H1 (cell line): ENCODE results near the gene GPRASP2. TPM values are rescaled to one million over a fixed set of nuclear protein-coding genes. Genes with fewer than 3 reads are reported as not detected.

Source experiments
- CTCF ChIA-PET: fragments of 300-600 bp; sonication (Branson Sonifier 250); formaldehyde crosslinking; loops from one replicate; lab custom pipeline; 2021; ENCODE audit not compliant: partially characterized antibody; lab: Charles Lee
- POLR2A ChIA-PET: fragments of 300-600 bp; sonication (Branson Sonifier 250); formaldehyde crosslinking; loops from one replicate; lab custom pipeline; 2021; ENCODE audit warnings: inconsistent platforms; ENCODE audit not compliant: partially characterized antibody; lab: Charles Lee
- DNase-seq, 2 experiments: peaks; one replicate each; pipeline versions ENCODE4 v3.0.0 to v3.0.0-alpha.2; 2010 to 2022; ENCODE audit warnings: low spot score in 2 of 2, low read depth in 1 of 2, mixed read lengths in 1 of 2
- FAIRE-seq: peaks from 2 replicates; lab custom pipeline; 2011; peaks lifted over from hg19 to GRCh38; lab: Jason Lieb, UNC
- H2AFZ ChIP-seq: 2 replicates; pipeline ENCODE4 v1.8.1; 2012; ENCODE audit warnings: low read length, inconsistent platforms
- H2AK5ac ChIP-seq: 2 replicates; pipeline ENCODE4 v1.6.1; 2013; ENCODE audit warnings: low read depth, low read length
- H2BK120ac ChIP-seq: replicated peaks from 2 replicates; pipeline ENCODE3; 2013; ENCODE audit warnings: low read depth, low read length, inconsistent platforms
- H2BK12ac ChIP-seq: 2 replicates; pipeline ENCODE4 v1.6.1; 2013; ENCODE audit warnings: low read depth, low read length
- H2BK15ac ChIP-seq: 2 replicates; pipeline ENCODE4 v1.6.1; 2013; ENCODE audit warnings: low read length
- H2BK20ac ChIP-seq: 2 replicates; pipeline ENCODE4 v1.6.1; 2013; ENCODE audit warnings: low read length
- H2BK5ac ChIP-seq: 2 replicates; pipeline ENCODE4 v1.6.1; 2013; ENCODE audit warnings: low read depth, low read length
- H3K14ac ChIP-seq: 2 replicates; pipeline ENCODE4 v1.6.1; 2013; ENCODE audit warnings: inconsistent platforms; ENCODE audit not compliant: insufficient read length
- H3K18ac ChIP-seq: 2 replicates; pipeline ENCODE4 v1.6.1; 2013; ENCODE audit warnings: low read length; ENCODE audit errors: extremely low read depth
- H3K23ac ChIP-seq: 2 replicates; pipeline ENCODE4 v1.6.1; 2013; ENCODE audit warnings: inconsistent platforms; ENCODE audit not compliant: insufficient read length
- H3K23me2 ChIP-seq: 2 replicates; pipeline ENCODE4 v1.6.1; 2013; ENCODE audit warnings: low read depth, low read length
- H3K27ac ChIP-seq: 2 replicates; pipeline ENCODE4 v1.6.1; 2011; ENCODE audit warnings: low read depth, low read length, inconsistent platforms
- H3K27me3 ChIP-seq, 4 experiments: replicated peaks in 1 of 4; 1 replicate in 1 of 4; 2 replicates in 3 of 4; pipeline versions ENCODE4 v1.6.1 to v1.8.1; 2011 to 2013; ENCODE audit warnings: low read length in 3 of 4, mild to moderate bottlenecking in 3 of 4, inconsistent platforms in 2 of 4, mixed read lengths in 2 of 4, moderate library complexity in 1 of 4; ENCODE audit not compliant: control insufficient read depth in 3 of 4, insufficient read depth in 3 of 4; ENCODE audit errors: extremely low read depth in 1 of 4
- H3K36me3 ChIP-seq, 4 experiments: 2 replicates each; pipeline versions ENCODE4 v1.6.1 to v1.8.1; 2011 to 2013; ENCODE audit warnings: mild to moderate bottlenecking in 4 of 4, low read length in 3 of 4, moderate library complexity in 2 of 4, control low read depth in 1 of 4, inconsistent platforms in 1 of 4; ENCODE audit not compliant: insufficient read depth in 4 of 4, control insufficient read depth in 2 of 4
- H3K4ac ChIP-seq: replicated peaks from 2 replicates; pipeline ENCODE3; 2013; ENCODE audit warnings: low read length, low read depth, mixed read lengths, inconsistent platforms; ENCODE audit not compliant: insufficient read length
- H3K4me1 ChIP-seq, 4 experiments: replicated peaks in 1 of 4; 1 replicate in 1 of 4; 2 replicates in 3 of 4; pipeline versions ENCODE4 v1.6.1 to v1.8.1; 2011 to 2013; ENCODE audit warnings: low read length in 3 of 4, inconsistent platforms in 2 of 4, mixed read lengths in 1 of 4; ENCODE audit not compliant: insufficient read depth in 4 of 4, control insufficient read depth in 3 of 4
- H3K4me2 ChIP-seq, 2 experiments: 2 replicates each; pipeline versions ENCODE4 v1.6.1 to v1.8.1; 2011 to 2013; ENCODE audit warnings: low read depth in 2 of 2, low read length in 2 of 2, control low read depth in 1 of 2, inconsistent platforms in 1 of 2, mild to moderate bottlenecking in 1 of 2; ENCODE audit not compliant: insufficient read depth in 1 of 2
- H3K4me3 ChIP-seq, 4 experiments: fragments of 200-600, 300-600 bp in 1 of 4; sonication (generic), shearing (Covaris generic), sonication (Bioruptor Twin) in 1 of 4; 2 replicates each; pipeline versions ENCODE4 v1.5.1 to v1.8.1; 2011 to 2016; ENCODE audit warnings: low read length in 4 of 4, low read depth in 3 of 4, control low read depth in 2 of 4, inconsistent platforms in 2 of 4, mild to moderate bottlenecking in 2 of 4, mixed read lengths in 1 of 4, moderate library complexity in 1 of 4; ENCODE audit not compliant: insufficient read depth in 2 of 4; ENCODE audit errors: extremely low read depth in 1 of 4
- H3K56ac ChIP-seq: replicated peaks from 2 replicates; pipeline ENCODE3; 2013; ENCODE audit warnings: low read depth, mild to moderate bottlenecking, mixed read lengths, low read length, inconsistent platforms; ENCODE audit not compliant: insufficient read length
- H3K79me1 ChIP-seq: 2 replicates; pipeline ENCODE4 v1.6.1; 2013; ENCODE audit warnings: low read depth, low read length, control low read depth
- H3K79me2 ChIP-seq, 2 experiments: 2 replicates each; pipeline versions ENCODE4 v1.6.1 to v1.8.1; 2012 to 2013; ENCODE audit warnings: low read length in 2 of 2, mild to moderate bottlenecking in 2 of 2, inconsistent platforms in 1 of 2; ENCODE audit not compliant: insufficient read depth in 2 of 2, control insufficient read depth in 1 of 2
- H3K9ac ChIP-seq, 4 experiments: replicated peaks in 1 of 4; 1 replicate in 1 of 4; 2 replicates in 3 of 4; pipeline versions ENCODE4 v1.6.1 to v1.8.1; 2011 to 2013; ENCODE audit warnings: low read depth in 3 of 4, low read length in 3 of 4, control low read depth in 2 of 4, mild to moderate bottlenecking in 2 of 4, moderate library complexity in 2 of 4, inconsistent platforms in 1 of 4; ENCODE audit errors: extremely low read depth in 1 of 4
- H3K9me3 ChIP-seq, 2 experiments: 2 replicates each; pipeline versions ENCODE4 v1.6.1 to v1.8.1; 2012 to 2013; ENCODE audit warnings: mild to moderate bottlenecking in 2 of 2, moderate library complexity in 2 of 2, control low read depth in 1 of 2, inconsistent platforms in 1 of 2, low read depth in 1 of 2, low read length in 1 of 2, mixed read lengths in 1 of 2; ENCODE audit not compliant: insufficient read depth in 2 of 2
- H4K20me1 ChIP-seq, 2 experiments: replicated peaks in 1 of 2; 2 replicates each; pipeline versions ENCODE3 to v1.8.1; 2011 to 2013; ENCODE audit warnings: inconsistent platforms in 2 of 2, low read length in 2 of 2, mild to moderate bottlenecking in 1 of 2; ENCODE audit not compliant: insufficient read depth in 2 of 2, control insufficient read depth in 1 of 2
- H4K5ac ChIP-seq: 2 replicates; pipeline ENCODE4 v1.6.1; 2013; ENCODE audit warnings: low read length, low read depth, mixed read lengths, inconsistent platforms; ENCODE audit not compliant: insufficient read length
- H4K8ac ChIP-seq: 2 replicates; pipeline ENCODE4 v1.8.0; 2013; ENCODE audit warnings: mild to moderate bottlenecking, moderate library complexity, low read length, inconsistent platforms; ENCODE audit not compliant: insufficient read depth; ENCODE audit errors: extremely low read depth
- H4K91ac ChIP-seq: replicated peaks from 2 replicates; pipeline ENCODE3; 2013; ENCODE audit warnings: low read length, mixed read lengths, inconsistent platforms; ENCODE audit not compliant: insufficient read length
- BCL11A ChIP-seq, 2 experiments: IDR thresholded peaks; one replicate each; pipeline ENCODE4 v1.6.1; 2011; ENCODE audit warnings: low read depth in 2 of 2, low read length in 2 of 2, mild to moderate bottlenecking in 2 of 2
- BRCA1 ChIP-seq: IDR thresholded peaks from 2 replicates; pipeline ENCODE4 v1.6.1; 2012; ENCODE audit warnings: low read depth, low read length, improper control_type of control experiment
- EZH2 ChIP-seq: fragments of 200-600 bp; sonication (generic); IDR thresholded peaks from 2 replicates; pipeline ENCODE4 v1.7.1; 2012; ENCODE audit warnings: low read depth, mild to moderate bottlenecking, moderate library complexity, low read length, inconsistent platforms; ENCODE audit not compliant: severe bottlenecking
- KDM4A ChIP-seq: IDR thresholded peaks from one replicate; pipeline ENCODE4 v1.7.1; 2012; ENCODE audit warnings: low read depth, mild to moderate bottlenecking, moderate library complexity, low read length, inconsistent platforms; ENCODE audit not compliant: severe bottlenecking
- POLR2A ChIP-seq, 2 experiments: IDR thresholded peaks; 1 replicate in 1 of 2; 2 replicates in 1 of 2; pipeline ENCODE4 v1.6.1; 2011; ENCODE audit warnings: low read depth in 2 of 2, low read length in 2 of 2, mild to moderate bottlenecking in 2 of 2; ENCODE audit errors: control extremely low read depth in 1 of 2
- RFX5 ChIP-seq: IDR thresholded peaks from 2 replicates; pipeline ENCODE4 v1.6.1; 2011; ENCODE audit warnings: low read depth, low read length, improper control_type of control experiment, borderline replicate concordance
- TBP ChIP-seq: IDR thresholded peaks from 2 replicates; pipeline ENCODE4 v1.6.1; 2011; ENCODE audit warnings: low read depth, low read length, improper control_type of control experiment
- ZNF274 ChIP-seq: IDR thresholded peaks from 2 replicates; pipeline ENCODE4 v1.7.0; 2012; ENCODE audit warnings: low read length, borderline replicate concordance; ENCODE audit errors: extremely low read depth
- WGBS, 2 experiments: shearing (Covaris generic) in 1 of 2; methylation state at CpG; one replicate each; pipeline versions ENCODE4 v1.1.6 to v1.1.7; 2013 to 2015; ENCODE audit warnings: low lambda C conversion rate in 2 of 2, mixed read lengths in 2 of 2, inconsistent platforms in 1 of 2, low coverage in 1 of 2, missing lambda C conversion rate in 1 of 2; ENCODE audit not compliant: insufficient replicate concordance in 2 of 2, insufficient coverage in 1 of 2, insufficient read length in 1 of 2; ENCODE audit errors: extremely low coverage in 1 of 2, missing lambda C conversion rate in 1 of 2; 5-methylcytosine and 5-hydroxymethylcytosine counted together
- polyA plus RNA-seq, 7 experiments: library from polyadenylated mRNA; depleted of rRNA in 3 of 7; stranded (reverse) in 5 of 7; unstranded in 2 of 7; fragments of >200 nt in 5 of 7; fragments of 200-250 nt in 2 of 7; gene quantifications; 1 replicate in 5 of 7; 2 replicates in 1 of 7; 4 replicates in 1 of 7; pipeline versions ENCODE4 v1.2.1 to v1.2.3, GENCODE V29; 2011 to 2013; ENCODE audit warnings: missing spikeins in 2 of 7, mixed read lengths in 2 of 7
- total RNA-seq: library from RNA; stranded (reverse); fragmentation: NEBNext Ultra II Directional; extraction: Animal tissue kit (Norgen Biotek cat#: 25700); gene quantifications from 2 replicates; pipeline ENCODE4 v1.2.1, GENCODE V29; 2021

Gene GPRASP2
- total and polyA plus RNA-seq, 2 of the 8 experiments (the other 6 are each of a cell fraction or from before 2014, with no cell fraction given): 8.0 to 15.7 TPM

- Histone ChIP-seq H3K56ac (no peak overlapping the region), H2BK12ac (no peak overlapping the region), H3K79me1 (no peaks in the 10 kb centered on the region), H4K8ac (0 out of 2 replicates have a peak overlapping the region, but pooled peaks have one; percentile 51), H2BK120ac (no peak overlapping the region), H2BK5ac (no peak overlapping the region), H2BK15ac (no peak overlapping the region), H3K36me3 (peaks cover 0 to 4% (median 0%) of the 10 kb centered on the region in 4 experiments; a peak in 1 of 8 replicates), H2AK5ac (no peak overlapping the region), H2BK20ac (no peak overlapping the region), H2AFZ (no peak overlapping the region; the same call in 1 of the 2 replicates), H3K79me2 (no peaks in the 10 kb centered on the region), H3K14ac (no peak overlapping the region), H3K27me3 (no peaks in the 10 kb centered on the region; a peak in 1 of 7 replicates), H3K23ac (no peak overlapping the region), H3K4ac (no peak overlapping the region), H3K4me2 (peak overlapping the region; percentile 57 to 80), H3K4me1 (no peaks in the 10 kb centered on the region; a peak in 2 of 7 replicates), H3K9me3 (no peaks in the 10 kb centered on the region), H3K4me3 (peak overlapping the region; percentile 63 to 75 (median 70)), H3K9ac (peak overlapping the region in 2 of 4 experiments; percentile 47 to 50; a peak in 3 of 7 replicates), H3K18ac (no peak overlapping the region), H4K91ac (no peak overlapping the region), H4K20me1 (no peaks in the 10 kb centered on the region), H3K27ac (no peak overlapping the region), H4K5ac (no peak overlapping the region), H3K23me2 (peaks cover 3% of the 10 kb centered on the region; the same call in 1 of the 2 replicates)
- TF ChIP-seq KDM4A (peak; percentile 40), BCL11A (IDR thresholded peaks at IDR 0.05; ENCODE audit: low read depth in 2 of 2, low read length in 2 of 2) (no peak), POLR2A (IDR thresholded peaks at IDR 0.05; ENCODE audit: control extremely low read depth in 1 of 2, low read depth in 2 of 2, low read length in 2 of 2) (no peak), RFX5 (no peak), EZH2 (no peak), TBP (no peak), BRCA1 (no peak), ZNF274 (no peak)
- ChIA-PET CTCF (no interaction called here), POLR2A (no interaction called here)
- DNase-seq (no peak), FAIRE-seq (no peak)
- WGBS, 2 experiments: no CpG with 5 or more reads among the region's 19 CpGs
Measured at GRCh38 chrX:102711872-102712215, 404 bp upstream of the GPRASP2 start.
